Measurements from ENCODE around the gene SMIM31. TPM values are rescaled to one million over a fixed set of nuclear protein-coding genes. Genes with fewer than 3 reads are reported as not detected.

SMIM31 gene
- polyA plus RNA-seq, 1 donor, result 0.04 TPM

DNA sequence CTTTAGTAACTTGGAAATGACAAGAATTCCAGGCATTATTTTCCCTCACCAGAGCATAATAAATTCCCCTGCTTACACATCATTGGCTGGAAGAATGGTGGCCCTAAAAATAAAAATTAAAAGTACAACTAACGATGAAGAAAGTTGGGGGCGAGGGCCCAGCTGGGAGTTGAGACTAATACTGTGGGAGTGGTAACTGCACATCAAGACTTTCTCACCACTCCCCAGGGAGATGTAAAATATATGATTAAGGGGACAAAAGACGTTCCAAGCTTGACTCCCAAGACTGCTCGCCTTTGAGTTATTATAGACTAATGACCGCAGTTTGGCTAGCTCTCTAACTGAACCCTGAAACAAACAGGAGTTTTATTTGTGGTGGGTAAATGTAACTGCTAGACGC is 30.0 kb downstream of the SMIM31 start:
- DNase-seq (ENCODE audit: low read depth), result no peak

- no peak for DNase-seq (ENCODE audit: low read depth)
These were observed 35.1 kb downstream of the SMIM31 start for GRCh38 chr4:164789047-164789446.

DNA sequence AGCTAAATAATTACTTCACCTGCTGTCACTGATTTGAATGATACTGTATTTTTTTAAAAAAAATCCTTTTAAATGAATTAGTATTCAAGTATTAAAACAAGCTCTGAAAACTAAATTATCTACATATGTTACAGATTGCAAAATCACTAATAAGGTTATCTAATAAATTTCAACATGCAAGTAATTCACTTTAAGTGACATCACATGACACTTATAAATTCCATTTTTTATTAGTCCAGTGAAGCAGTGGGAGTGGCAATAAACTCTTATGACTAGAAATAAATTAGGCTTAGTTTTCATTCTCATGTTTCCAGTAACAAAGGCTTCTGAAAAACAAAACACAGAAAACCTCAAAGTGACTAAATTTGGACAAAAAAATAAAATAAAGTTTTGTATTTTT is 36.3 kb downstream of the SMIM31 start:
- no peak for DNase-seq (ENCODE audit: low read depth)

DNA sequence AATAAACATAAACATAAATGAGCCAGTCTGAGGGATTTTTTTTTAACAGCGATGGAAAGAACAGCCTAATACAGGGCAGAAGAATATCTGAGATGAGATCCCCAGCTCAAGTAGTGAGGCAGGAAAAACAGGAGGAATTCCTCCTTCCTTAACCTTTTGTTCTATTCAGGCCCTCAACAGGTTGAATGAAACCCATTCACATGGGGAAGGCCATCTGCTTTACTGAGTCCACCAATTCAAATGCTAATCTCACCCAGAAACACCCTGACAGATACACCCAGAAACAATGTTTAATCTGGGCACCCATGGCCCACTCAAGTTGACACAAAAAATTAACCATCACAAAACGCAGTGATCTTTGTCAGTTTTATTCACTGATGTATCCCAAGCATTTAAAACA is 45.5 kb downstream of the SMIM31 start:
- DNase-seq (ENCODE audit: low read depth), result no peak

DNA sequence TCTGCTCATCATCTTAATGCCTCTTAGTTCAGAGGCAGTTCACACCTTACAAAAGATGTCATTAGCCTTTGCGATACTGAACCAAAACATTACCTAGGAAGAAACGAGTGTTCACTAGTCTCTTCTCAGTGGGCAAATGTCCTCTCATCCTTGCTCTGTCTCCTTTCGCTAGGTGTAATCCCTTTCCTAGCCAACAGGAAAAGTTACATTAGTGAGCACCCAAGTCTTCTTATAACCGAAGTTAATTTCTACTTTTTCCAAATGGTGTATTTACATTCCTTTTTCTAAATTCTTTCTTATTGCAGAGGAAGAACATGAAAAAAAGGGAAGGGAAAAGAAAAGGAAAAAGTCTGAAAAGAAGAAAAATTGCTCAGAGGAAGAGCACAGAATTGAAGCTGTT is 46.9 kb downstream of the SMIM31 start:
- no peak for DNase-seq (ENCODE audit: low read depth)

GRCh38 chr4:164802301-164802901 is 48.5 kb downstream of the SMIM31 start:
- no peak for DNase-seq (ENCODE audit: low read depth)

- DNase-seq (ENCODE audit: low read depth), result no peak
These were observed 49.8 kb downstream of the SMIM31 start for GRCh38 chr4:164803702-164804101.

DNA sequence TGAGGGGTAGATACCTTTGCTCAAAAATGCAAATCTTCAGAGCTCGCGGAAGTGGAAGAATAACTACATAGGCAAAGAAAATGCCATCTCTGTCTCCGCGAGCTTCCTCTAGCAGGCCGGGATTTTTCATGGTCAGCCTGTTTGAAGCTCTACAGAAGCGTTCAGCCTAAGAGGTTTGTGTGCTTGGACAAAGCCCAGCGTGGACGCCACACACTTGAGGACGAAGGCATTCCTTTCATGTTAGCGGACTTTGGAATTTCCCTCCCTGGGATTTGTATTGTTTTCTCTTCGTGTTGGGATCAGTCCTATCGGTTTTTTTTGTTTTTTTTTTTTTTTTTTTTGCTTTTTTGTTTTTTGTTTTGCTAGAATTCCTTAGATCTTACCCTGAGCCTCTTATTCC is 53.7 kb downstream of the SMIM31 start:
- DNase-seq (ENCODE audit: low read depth), result no peak

DNA sequence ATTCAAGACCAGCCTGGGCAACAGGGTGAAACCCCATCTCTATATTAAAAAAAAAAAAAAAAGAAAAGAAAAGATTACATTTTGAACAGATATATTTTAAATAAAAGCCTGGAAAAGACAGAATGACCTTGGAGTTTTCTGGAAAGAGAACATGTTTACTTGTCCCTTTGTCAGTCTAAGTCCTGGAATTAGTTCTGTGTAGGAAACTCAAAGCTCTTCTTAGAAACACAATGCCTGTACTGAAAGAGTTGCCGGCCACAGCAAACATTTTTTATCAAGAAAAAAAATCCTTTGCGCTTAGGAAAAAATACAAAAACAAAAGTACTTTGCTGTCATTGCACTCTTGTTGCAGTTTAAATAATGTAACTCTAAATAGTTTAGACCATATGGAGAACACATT is 59.6 kb downstream of the SMIM31 start:
- no peak for DNase-seq (ENCODE audit: low read depth)

GRCh38 chr4:164815711-164816110 is 61.8 kb downstream of the SMIM31 start:
- no peak for DNase-seq (ENCODE audit: low read depth)

GRCh38 chr4:164819366-164819765 is 65.4 kb downstream of the SMIM31 start:
- DNase-seq (ENCODE audit: low read depth), result no peak

DNA sequence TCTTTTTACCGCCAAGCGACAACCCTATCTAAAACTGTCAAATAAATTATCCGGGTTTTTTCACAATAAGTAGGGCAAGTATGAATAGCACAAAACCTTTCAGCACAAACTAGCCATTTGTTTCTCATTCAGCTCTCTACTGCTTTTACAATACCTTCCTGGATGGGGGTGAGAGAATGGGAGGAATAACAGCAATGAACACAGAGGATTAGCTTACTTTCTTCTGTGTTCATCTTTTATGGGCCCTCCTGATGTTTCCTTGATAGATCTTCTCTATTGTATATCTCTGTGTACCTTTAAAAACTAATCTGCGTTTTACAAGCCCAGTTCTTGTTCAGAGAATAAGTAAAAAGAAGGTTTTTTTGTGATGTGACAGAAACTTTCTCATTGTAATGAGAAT is 67.8 kb downstream of the SMIM31 start:
- no peak for DNase-seq (ENCODE audit: low read depth)

- no peak for DNase-seq (ENCODE audit: low read depth)
These were observed 70.7 kb downstream of the SMIM31 start for GRCh38 chr4:164824581-164824980.

DNA sequence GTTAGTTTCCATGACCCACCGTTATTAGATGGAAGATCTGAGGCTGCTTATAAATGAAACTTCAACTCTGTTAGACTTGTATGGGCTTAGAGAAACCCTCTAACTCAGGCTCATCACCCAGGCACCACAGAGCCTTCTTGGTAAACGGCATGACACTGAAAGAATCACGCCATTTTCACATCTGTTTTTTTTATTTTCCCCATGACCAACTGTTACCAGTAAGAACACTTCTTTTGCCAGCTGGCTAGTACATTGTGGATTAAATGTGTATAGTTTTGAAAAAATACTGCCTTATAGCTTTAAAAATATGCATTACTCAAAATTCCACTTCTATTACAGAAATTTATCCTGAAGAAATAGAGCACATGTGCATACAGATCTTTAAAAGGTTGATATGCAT is 75.0 kb downstream of the SMIM31 start:
- DNase-seq (ENCODE audit: low read depth), result no peak

DNA sequence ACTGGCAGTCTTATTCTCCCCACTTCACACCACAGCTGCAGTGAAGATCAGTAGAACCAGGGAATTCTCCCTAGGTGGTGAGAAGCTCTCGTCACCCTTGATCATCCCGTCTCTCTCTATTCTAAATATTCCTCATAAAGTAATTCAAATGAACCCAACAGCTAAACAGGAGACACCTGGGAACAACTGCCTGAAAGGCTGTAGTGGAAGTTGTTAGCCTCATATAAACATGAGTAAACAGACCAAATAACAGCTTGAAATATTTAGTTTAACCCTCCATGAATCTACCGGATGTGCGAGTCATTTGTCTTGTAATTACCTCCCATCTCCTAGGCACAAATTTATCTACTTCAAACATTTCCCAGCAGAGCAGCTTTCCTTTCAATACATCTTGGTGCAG is 92.6 kb downstream of the SMIM31 start:
- DNase-seq (ENCODE audit: low read depth), result no peak

DNA sequence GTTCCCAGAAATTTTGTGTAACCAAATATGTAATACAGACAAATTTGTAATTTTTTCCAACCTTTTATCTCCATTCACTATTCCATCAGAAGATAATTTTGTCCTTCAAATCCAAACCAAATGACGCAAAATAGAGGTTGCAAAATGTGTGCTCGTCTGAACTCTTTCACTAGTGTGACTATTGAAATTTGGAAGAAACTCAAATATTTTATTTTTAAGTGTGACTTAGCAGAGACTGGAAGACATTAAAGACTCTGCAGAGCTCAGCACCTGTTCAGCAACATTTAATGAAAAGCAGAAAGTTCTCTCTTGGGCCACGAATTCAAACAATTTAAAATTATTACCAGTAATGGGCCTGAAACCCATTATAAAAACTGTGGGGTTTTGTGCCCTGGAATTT is 93.1 kb downstream of the SMIM31 start:
- DNase-seq (ENCODE audit: low read depth), result no peak

GRCh38 chr4:164847967-164848649 is 94.2 kb downstream of the SMIM31 start:
- DNase-seq (ENCODE audit: low read depth), result no peak

Other genes starting within 250 kb of the SMIM31 start
- gene APELA, start 123.0 kb downstream of the SMIM31 start, polyA plus RNA-seq (ENCODE audit: insufficient read length), result 0.25 TPM
- 2.7 TPM for gene TRIM61, start 223.5 kb downstream of the SMIM31 start, polyA plus RNA-seq (ENCODE audit: insufficient read length)